Adrenal gland (tissue), 5 donors: Measurements from ENCODE around the gene TSPAN16.
"Not testable (repeated sequence)": the region's sequence is repeated elsewhere in the genome, so short reads cannot be mapped to it uniquely, and the experiment has no call there.

ENCODE experiments used
- POLR2A ChIP-seq, 2 donors: fragments of 450-650 bp; IDR thresholded peaks; one replicate each; pipeline ENCODE4 v1.6.1; 2017; ENCODE audit warnings: antibody characterized with exemption in 2 of 2, mild to moderate bottlenecking in 2 of 2, moderate library complexity in 1 of 2
- TF ChIP-seq, protein P1 (sequence below), 6 experiments: fragments of 450-650 bp in 4 of 6; fragments of 200-600 bp in 2 of 6; sonication (generic) in 1 of 6; IDR thresholded peaks; 1 replicate in 5 of 6; 2 replicates in 1 of 6; pipeline versions ENCODE4 v1.5.1 to v1.8.0; 2016 to 2021; ENCODE audit warnings: antibody characterized with exemption in 6 of 6, mild to moderate bottlenecking in 2 of 6, moderate library complexity in 1 of 6
- donor health status: DM: no; HTN: no; CAD: no.

- TF ChIP-seq, protein P1, sequence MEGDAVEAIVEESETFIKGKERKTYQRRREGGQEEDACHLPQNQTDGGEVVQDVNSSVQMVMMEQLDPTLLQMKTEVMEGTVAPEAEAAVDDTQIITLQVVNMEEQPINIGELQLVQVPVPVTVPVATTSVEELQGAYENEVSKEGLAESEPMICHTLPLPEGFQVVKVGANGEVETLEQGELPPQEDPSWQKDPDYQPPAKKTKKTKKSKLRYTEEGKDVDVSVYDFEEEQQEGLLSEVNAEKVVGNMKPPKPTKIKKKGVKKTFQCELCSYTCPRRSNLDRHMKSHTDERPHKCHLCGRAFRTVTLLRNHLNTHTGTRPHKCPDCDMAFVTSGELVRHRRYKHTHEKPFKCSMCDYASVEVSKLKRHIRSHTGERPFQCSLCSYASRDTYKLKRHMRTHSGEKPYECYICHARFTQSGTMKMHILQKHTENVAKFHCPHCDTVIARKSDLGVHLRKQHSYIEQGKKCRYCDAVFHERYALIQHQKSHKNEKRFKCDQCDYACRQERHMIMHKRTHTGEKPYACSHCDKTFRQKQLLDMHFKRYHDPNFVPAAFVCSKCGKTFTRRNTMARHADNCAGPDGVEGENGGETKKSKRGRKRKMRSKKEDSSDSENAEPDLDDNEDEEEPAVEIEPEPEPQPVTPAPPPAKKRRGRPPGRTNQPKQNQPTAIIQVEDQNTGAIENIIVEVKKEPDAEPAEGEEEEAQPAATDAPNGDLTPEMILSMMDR (IDR thresholded peaks at IDR 0.05): not testable (repeated sequence)
- not testable (repeated sequence) for TF ChIP-seq POLR2A (IDR thresholded peaks at IDR 0.05)
These were observed 37.9 kb downstream of the TSPAN16 start for GRCh38 chr19:11333838-11334237.
